Measurements from ENCODE around the gene KSR2.

The KSR2 gene

DNA sequence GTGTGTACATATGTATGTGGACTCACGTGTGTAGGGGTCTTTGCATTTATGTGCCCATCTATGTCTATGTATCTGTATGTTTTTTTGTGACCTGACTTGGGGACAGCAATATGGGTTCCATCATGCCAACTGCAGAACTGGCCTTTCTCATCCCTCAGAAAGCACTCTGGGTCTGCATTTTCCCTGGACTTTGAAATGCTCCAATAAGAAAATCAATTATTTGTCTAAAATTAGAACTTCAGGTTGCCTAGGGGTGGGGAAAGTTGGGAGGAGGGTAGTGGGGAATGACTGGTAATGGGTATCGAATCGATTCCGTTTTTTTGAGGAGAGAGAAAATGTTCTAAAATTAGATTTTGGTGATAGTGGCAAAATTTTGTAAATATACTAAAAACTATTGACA lies 466.6 kb downstream of the KSR2 start:
- Histone ChIP-seq H3K27me3 (ENCODE audit: insufficient read depth, insufficient read length) (no peaks in the 10 kb centered on the region), H3K4me1 (ENCODE audit: insufficient read depth, insufficient read length) (no peaks in the 10 kb centered on the region), H3K9ac (ENCODE audit: insufficient read length, low read depth) (no peak overlapping the region), H3K4me3 (ENCODE audit: insufficient read length, low read depth) (no peak overlapping the region), H3K36me3 (ENCODE audit: insufficient read depth, insufficient read length, low read length) (no peaks in the 10 kb centered on the region), H3K9me3 (ENCODE audit: insufficient read depth, low read length) (no peaks in the 10 kb centered on the region)
- DNase-seq (ENCODE audit: low read depth, low spot score), result no peak
- TF ChIP-seq YY1 (IDR thresholded peaks at IDR 0.05; ENCODE audit: insufficient read depth, insufficient read length), result no peak
- TF ChIP-seq ZNF274 (IDR thresholded peaks at IDR 0.05; ENCODE audit: low read depth, low read length), result no peak
- no peak for TF ChIP-seq SUZ12 (IDR thresholded peaks at IDR 0.05; ENCODE audit: extremely low read depth, insufficient read depth, insufficient read length)

DNA sequence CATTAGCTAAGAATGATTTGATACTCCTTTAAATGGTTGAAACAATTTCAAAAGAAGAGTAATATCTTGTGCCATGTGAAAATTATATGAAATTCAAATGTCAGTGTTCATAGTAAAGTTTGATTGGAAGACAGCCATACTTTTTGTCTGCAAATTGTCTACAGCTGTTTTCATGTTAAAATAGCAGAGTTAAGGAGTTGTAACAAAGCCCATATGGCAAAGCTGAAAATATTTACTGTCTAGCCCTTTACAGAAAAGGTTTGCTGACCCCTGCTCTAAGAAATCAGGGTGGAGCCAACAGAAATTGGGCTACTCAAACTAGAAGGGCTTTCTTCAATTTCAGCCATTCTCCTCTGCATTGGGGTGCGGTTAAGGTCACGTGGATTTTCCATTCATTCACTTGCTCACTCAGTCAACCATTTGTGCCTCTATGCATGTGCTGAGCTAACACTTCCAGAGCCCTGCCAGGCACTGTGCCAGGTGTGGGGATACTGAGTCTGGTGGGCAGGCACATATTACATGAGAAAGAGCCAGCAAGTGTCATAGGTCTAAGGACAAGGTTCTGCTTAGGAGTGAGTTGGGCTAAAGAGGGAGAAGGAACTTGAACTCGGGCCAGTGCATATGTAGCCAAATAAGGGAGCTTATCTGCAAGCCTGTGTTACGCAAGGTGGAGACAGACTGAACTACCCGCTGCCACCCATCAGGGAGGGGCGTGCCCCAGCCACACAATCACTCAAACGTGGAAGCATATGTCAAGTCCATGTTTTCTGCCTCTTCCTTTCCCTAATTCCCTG lies 467.5 kb downstream of the KSR2 start:
- TF ChIP-seq YY1 (IDR thresholded peaks at IDR 0.05; ENCODE audit: insufficient read depth, insufficient read length) (no peak), ZNF274 (IDR thresholded peaks at IDR 0.05; ENCODE audit: low read depth, low read length) (no peak), SUZ12 (IDR thresholded peaks at IDR 0.05; ENCODE audit: extremely low read depth, insufficient read depth, insufficient read length) (no peak)
- no peak for DNase-seq (ENCODE audit: low read depth, low spot score)

DNA sequence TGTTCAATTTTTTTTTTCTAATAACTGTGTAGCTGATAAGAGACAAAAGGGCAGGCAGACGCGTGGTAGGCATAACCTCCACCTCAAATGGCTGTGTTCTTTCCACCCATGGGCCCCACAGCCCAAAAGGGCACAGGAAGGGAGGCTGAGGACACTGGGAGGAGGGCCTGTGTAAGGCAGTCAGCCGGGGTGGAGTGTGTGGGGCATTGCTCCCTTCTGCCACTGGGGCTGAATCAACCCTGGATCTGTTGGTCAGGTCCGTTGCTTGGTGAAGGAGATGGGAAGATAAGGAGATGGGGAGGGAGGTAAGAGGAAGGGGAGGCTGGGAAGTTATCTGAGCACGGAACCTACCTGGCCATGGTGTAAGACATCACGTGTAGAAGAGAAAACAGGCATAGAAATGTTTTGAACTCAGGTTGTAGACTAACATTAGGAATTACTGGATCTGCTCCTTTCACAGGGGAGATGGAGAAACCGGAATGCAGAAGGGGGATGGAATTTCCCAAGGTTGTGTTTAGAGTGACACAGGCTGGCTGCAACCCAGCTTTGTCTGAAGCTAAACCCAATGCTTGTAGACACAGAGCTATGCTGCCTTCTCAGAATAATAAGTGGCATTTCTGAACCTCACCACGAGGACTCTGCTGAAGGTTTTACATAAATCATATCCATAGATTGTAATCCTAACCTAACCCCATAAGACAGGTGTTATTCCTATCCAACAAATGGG lies 468.9 kb downstream of the KSR2 start:
- no peaks in the 10 kb centered on the region for H3K4me1 ChIP-seq (ENCODE audit: insufficient read depth, insufficient read length)
- no peaks in the 10 kb centered on the region for H3K27me3 ChIP-seq (ENCODE audit: insufficient read depth, insufficient read length)
- no peak for DNase-seq (ENCODE audit: low read depth, low spot score)
- no peak overlapping the region for H3K9ac ChIP-seq (ENCODE audit: insufficient read length, low read depth)
- no peak overlapping the region for H3K4me3 ChIP-seq (ENCODE audit: insufficient read length, low read depth)
- H3K9me3 ChIP-seq (ENCODE audit: insufficient read depth, low read length), result no peaks in the 10 kb centered on the region
- H3K36me3 ChIP-seq (ENCODE audit: insufficient read depth, insufficient read length, low read length), result no peaks in the 10 kb centered on the region
- no peak for TF ChIP-seq SUZ12 (IDR thresholded peaks at IDR 0.05; ENCODE audit: extremely low read depth, insufficient read depth, insufficient read length)
- TF ChIP-seq ZNF274 (IDR thresholded peaks at IDR 0.05; ENCODE audit: low read depth, low read length), result no peak
- no peak for TF ChIP-seq YY1 (IDR thresholded peaks at IDR 0.05; ENCODE audit: insufficient read depth, insufficient read length)

More for the DNA sequence above, 467.5 kb downstream of the KSR2 start:
- H3K4me3 ChIP-seq (ENCODE audit: insufficient read length, low read depth), result no peak overlapping the region
- H3K36me3 ChIP-seq (ENCODE audit: insufficient read depth, insufficient read length, low read length), result no peaks in the 10 kb centered on the region
- no peaks in the 10 kb centered on the region for H3K4me1 ChIP-seq (ENCODE audit: insufficient read depth, insufficient read length)
- H3K9me3 ChIP-seq (ENCODE audit: insufficient read depth, low read length), result no peaks in the 10 kb centered on the region
- H3K27me3 ChIP-seq (ENCODE audit: insufficient read depth, insufficient read length), result no peaks in the 10 kb centered on the region
- no peak overlapping the region for H3K9ac ChIP-seq (ENCODE audit: insufficient read length, low read depth)

GRCh38 chr12:117498880-117499279 lies 469.9 kb downstream of the KSR2 start:
- H3K36me3 ChIP-seq (ENCODE audit: insufficient read depth, insufficient read length, low read length), result no peaks in the 10 kb centered on the region
- no peaks in the 10 kb centered on the region for H3K27me3 ChIP-seq (ENCODE audit: insufficient read depth, insufficient read length)
- no peaks in the 10 kb centered on the region for H3K4me1 ChIP-seq (ENCODE audit: insufficient read depth, insufficient read length)
- no peak overlapping the region for H3K9ac ChIP-seq (ENCODE audit: insufficient read length, low read depth)
- TF ChIP-seq ZNF274 (IDR thresholded peaks at IDR 0.05; ENCODE audit: low read depth, low read length) (no peak), SUZ12 (IDR thresholded peaks at IDR 0.05; ENCODE audit: extremely low read depth, insufficient read depth, insufficient read length) (no peak), YY1 (IDR thresholded peaks at IDR 0.05; ENCODE audit: insufficient read depth, insufficient read length) (no peak)
- no peak for DNase-seq (ENCODE audit: low read depth, low spot score)
- H3K9me3 ChIP-seq (ENCODE audit: insufficient read depth, low read length), result no peaks in the 10 kb centered on the region
- H3K4me3 ChIP-seq (ENCODE audit: insufficient read length, low read depth), result no peak overlapping the region

- Histone ChIP-seq H3K27me3 (ENCODE audit: insufficient read depth, insufficient read length) (no peaks in the 10 kb centered on the region), H3K36me3 (ENCODE audit: insufficient read depth, insufficient read length, low read length) (no peaks in the 10 kb centered on the region), H3K9ac (ENCODE audit: insufficient read length, low read depth) (no peak overlapping the region), H3K4me1 (ENCODE audit: insufficient read depth, insufficient read length) (no peaks in the 10 kb centered on the region), H3K4me3 (ENCODE audit: insufficient read length, low read depth) (no peak overlapping the region), H3K9me3 (ENCODE audit: insufficient read depth, low read length) (no peaks in the 10 kb centered on the region)
- TF ChIP-seq ZNF274 (IDR thresholded peaks at IDR 0.05; ENCODE audit: low read depth, low read length), result no peak
- TF ChIP-seq YY1 (IDR thresholded peaks at IDR 0.05; ENCODE audit: insufficient read depth, insufficient read length), result no peak
- TF ChIP-seq SUZ12 (IDR thresholded peaks at IDR 0.05; ENCODE audit: extremely low read depth, insufficient read depth, insufficient read length), result no peak
- DNase-seq (ENCODE audit: low read depth, low spot score), result no peak
Measured at GRCh38 chr12:117498256-117498655, 470.5 kb downstream of the KSR2 start.

DNA sequence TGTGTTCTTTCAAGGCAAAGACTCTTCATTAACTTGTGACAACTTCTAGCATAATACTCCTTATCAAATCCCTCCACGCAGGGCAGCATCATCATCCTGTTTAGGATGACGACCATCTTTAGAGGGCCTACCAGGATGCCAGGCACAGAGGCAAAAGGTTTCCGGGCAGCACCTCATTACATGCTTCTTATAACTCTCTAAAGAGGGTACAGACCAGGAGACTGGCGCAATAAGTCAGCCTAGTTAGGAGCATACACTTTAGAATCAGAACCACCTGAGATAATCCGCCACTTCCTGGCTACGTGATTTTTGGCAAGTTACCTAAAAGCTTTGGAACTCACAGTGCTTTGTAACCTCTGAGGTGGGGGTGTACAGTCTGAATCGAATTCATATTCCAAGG lies 471.4 kb downstream of the KSR2 start:
- Histone ChIP-seq H3K4me3 (ENCODE audit: insufficient read length, low read depth) (no peak overlapping the region), H3K27me3 (ENCODE audit: insufficient read depth, insufficient read length) (no peaks in the 10 kb centered on the region), H3K4me1 (ENCODE audit: insufficient read depth, insufficient read length) (no peaks in the 10 kb centered on the region), H3K36me3 (ENCODE audit: insufficient read depth, insufficient read length, low read length) (no peaks in the 10 kb centered on the region), H3K9ac (ENCODE audit: insufficient read length, low read depth) (no peak overlapping the region), H3K9me3 (ENCODE audit: insufficient read depth, low read length) (no peaks in the 10 kb centered on the region)
- DNase-seq (ENCODE audit: low read depth, low spot score), result no peak
- TF ChIP-seq ZNF274 (IDR thresholded peaks at IDR 0.05; ENCODE audit: low read depth, low read length) (no peak), YY1 (IDR thresholded peaks at IDR 0.05; ENCODE audit: insufficient read depth, insufficient read length) (no peak), SUZ12 (IDR thresholded peaks at IDR 0.05; ENCODE audit: extremely low read depth, insufficient read depth, insufficient read length) (no peak)
